GM12874 (cell line): ENCODE results near the gene RBM4B.

Source experiments
- TF ChIP-seq, protein P1 (sequence below): IDR thresholded peaks from 2 replicates; pipeline ENCODE4 v1.5.1; 2011; ENCODE audit warnings: low read depth, mild to moderate bottlenecking, control low read depth, low read length, moderate library complexity; ENCODE audit not compliant: insufficient read depth

RBM4B gene

DNA sequence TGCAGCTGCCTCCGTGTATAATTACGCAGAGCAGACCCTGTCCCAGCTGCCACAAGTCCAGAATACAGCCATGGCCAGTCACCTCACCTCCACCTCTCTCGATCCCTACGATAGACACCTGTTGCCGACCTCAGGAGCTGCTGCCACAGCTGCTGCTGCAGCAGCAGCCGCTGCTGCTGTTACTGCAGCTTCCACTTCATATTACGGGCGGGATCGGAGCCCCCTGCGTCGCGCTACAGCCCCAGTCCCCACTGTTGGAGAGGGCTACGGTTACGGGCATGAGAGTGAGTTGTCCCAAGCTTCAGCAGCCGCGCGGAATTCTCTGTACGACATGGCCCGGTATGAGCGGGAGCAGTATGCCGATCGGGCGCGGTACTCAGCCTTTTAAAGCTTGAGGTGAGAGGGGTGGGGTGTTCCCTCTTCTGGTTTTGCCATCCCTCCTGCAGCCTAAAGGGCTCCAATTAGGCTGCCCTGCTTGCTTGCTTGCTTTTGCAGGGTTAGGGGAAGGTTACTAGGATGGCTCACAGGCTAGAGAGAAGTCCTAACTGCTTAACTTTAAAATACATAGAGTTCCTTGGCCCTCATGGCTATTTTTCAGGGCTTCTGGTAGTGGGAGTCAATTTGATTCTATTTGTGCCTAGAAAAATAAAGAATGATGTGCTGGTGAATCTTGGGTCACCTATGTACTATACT lies 33.8 kb downstream of the RBM4B start:
- TF ChIP-seq, protein P1, sequence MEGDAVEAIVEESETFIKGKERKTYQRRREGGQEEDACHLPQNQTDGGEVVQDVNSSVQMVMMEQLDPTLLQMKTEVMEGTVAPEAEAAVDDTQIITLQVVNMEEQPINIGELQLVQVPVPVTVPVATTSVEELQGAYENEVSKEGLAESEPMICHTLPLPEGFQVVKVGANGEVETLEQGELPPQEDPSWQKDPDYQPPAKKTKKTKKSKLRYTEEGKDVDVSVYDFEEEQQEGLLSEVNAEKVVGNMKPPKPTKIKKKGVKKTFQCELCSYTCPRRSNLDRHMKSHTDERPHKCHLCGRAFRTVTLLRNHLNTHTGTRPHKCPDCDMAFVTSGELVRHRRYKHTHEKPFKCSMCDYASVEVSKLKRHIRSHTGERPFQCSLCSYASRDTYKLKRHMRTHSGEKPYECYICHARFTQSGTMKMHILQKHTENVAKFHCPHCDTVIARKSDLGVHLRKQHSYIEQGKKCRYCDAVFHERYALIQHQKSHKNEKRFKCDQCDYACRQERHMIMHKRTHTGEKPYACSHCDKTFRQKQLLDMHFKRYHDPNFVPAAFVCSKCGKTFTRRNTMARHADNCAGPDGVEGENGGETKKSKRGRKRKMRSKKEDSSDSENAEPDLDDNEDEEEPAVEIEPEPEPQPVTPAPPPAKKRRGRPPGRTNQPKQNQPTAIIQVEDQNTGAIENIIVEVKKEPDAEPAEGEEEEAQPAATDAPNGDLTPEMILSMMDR = no peak

DNA sequence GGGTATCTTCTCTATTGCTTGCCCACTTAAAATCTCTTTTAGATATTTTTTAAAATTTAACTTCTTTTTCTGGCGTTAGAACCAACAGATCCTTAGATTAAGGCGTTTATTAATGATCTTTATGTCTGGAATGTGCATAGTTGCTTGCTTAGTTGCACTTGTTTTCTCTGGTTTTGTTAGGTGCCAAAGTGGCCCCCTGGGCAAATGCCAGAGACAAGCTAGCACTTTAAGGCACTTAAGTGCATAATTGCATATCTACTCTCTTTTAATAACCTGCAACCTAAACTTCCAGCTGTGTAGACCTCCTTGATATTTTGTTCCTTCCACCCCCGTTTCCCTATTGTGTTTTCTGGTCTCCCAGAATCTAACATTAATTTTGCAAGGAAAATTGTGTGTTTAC lies 35.9 kb downstream of the RBM4B start:
- TF ChIP-seq, protein P1 = no peak

DNA sequence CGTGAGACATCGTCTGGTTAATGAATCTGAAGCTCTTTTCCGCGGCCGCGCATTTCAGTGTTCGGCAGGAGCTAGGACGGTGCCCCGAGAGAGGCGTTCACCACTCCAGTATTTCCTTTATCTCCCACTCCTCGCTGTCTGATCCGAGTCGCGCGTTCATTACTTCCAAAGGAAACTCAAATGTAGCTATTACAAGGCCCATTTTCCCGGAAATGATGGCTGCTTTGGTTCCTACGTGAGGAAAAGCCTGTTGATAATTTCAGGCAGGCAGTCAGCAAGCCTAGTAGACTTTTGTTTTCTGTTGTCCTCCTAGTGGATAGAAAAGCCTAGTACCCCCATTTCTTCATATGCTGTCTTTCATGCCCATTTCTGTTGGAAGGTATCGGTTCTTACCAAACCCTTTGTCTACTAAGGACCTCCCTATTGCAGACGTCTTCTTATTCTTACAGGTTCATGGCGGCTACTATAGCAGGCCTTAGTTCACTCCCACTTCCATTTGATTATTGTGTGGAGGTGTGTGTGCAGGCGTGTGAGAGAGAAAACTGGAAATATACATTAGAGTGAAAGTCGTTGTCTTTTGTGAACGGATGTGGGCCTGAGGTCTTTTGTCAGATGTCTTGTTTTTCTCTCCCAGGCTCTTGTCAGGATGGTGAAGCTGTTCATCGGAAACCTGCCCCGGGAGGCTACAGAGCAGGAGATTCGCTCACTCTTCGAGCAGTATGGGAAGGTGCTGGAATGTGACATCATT lies 38.4 kb downstream of the RBM4B start:
- TF ChIP-seq, protein P1 = no peak

DNA sequence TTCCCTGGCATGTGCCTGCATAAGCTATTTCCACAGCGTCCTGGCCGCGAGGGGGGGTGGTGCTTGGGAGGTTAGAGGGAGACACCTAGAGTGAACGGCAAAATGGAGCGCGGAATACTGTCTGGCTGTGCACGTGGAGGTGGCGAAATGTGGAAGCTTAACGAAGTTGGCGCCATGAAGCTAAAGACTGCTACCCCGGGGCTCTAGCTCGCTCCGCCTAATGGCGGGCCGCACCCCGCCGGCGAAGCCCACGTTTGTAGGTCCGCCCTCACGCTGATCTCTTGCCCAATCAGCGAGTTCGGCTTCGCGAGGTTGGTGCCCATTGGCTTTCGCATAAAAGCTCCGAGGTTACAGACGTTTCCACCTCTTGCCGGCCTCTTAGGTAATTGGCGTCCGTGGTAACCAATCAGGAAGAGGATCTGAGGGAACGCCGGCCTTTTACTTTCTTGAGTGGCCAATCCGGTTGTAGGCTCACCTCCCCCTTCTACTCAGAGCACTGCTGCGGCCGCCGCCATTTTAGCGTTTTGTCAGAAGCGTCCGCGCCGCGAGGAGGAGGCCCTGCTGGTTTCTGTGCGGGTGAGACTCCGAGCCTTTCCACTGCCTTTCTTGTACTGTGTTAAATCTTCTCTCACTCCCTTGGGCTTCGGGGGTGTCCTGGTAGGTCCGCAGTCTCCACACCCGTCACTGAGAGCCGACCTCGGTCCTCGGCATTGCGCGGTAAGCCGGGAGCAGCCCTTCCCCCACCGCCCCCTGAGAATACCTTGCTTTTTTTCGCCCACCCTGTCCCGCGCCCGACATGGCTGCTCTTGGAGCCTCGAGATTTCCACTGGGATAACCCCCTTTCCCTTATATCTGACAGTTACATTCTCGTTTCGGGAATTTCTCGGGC lies 39.3 kb downstream of the RBM4B start, which contains the start of gene RBM4:
Gene RBM4 (plus strand): TSS at position 527 of the 889 bp plus-strand sequence. CDS start 1,009 bp downstream, outside the sequence.
- TF ChIP-seq, protein P1 = no peak

DNA sequence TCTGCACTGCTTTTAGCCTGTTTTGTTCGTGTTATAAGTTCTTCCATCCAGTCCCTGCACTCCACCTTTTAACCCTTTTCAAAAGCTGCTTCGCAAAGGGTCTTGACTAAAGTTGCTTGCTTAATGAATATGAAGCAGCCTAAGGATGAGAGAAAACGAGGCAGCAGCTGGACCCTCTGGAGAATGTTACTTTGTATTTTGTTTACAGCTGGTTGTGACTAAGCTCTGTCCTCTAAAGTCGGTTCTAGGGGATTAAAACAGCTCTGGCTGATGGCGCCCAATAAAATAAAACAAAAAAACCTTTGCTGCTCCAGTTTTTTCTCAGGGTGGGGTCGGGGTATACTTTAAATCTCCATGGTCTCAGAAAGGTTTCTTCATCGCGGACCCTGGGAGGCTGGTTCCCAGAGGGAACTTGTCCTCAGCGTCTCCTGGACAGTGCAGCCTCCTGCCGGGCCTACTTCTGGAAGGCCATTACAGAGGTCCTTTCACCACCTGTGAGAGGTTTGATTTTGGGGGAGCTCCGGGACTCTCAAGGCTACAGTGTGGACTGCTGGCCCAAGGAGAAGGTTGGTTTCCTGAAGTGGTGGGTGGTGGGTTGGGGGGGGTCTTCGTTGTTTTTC lies 40.0 kb downstream of the RBM4B start:
- TF ChIP-seq, protein P1 = no peak

DNA sequence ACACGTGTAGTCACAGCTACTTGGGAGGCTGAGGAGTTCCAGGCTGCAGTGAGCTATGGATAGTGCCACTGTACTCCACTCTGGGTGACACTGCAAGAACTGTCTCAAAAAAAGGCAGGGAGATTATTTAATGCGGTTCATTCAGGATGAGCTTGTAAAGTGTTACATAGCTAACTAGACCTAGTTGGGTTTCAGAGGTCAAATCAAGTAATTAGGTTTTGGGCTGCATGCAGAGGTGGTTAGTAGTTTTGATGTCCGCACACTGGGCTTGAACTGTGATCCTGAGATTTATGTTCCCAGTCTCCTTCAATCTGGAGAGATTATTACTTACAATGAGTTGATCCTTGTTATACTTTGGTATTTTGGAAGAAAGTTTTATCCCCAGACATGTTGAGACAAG lies 41.3 kb downstream of the RBM4B start:
- TF ChIP-seq, protein P1 = no peak

DNA sequence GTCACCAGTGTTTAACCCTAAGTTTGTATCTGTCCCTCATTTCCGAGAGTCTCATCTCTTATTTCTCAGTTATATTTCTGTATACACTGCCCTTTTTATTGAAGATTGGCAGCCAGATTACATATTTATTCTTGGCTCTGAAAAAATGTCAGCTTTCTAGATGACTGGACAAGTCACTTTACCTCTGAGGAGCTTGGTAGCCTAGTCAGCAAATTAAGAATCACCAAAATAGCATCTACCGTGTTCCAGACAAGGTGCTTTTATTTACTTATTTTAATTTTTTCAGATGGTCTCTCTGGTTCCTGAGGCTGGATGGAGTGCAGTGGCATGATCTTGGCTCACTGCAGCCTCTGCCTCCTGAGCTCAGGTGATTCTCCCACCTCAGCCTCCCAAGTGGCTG lies 44.7 kb downstream of the RBM4B start:
- TF ChIP-seq, protein P1 = no peak
